Inflammatory macrophage (primary cell): ENCODE measurements around the gene CYP4F12.

Experiments
- DNase-seq, 2 donors: peaks; one replicate each; pipeline ENCODE4 v3.0.0-alpha.2; 2020 to 2022
- total RNA-seq, 18 experiments: gene quantifications; one replicate each; lab custom pipeline; 2026; ENCODE audit warnings: mixed read lengths in 6 of 18, inconsistent platforms in 2 of 18; lab: John Stamatoyannopoulos, UW

CYP4F12 gene, protein sequence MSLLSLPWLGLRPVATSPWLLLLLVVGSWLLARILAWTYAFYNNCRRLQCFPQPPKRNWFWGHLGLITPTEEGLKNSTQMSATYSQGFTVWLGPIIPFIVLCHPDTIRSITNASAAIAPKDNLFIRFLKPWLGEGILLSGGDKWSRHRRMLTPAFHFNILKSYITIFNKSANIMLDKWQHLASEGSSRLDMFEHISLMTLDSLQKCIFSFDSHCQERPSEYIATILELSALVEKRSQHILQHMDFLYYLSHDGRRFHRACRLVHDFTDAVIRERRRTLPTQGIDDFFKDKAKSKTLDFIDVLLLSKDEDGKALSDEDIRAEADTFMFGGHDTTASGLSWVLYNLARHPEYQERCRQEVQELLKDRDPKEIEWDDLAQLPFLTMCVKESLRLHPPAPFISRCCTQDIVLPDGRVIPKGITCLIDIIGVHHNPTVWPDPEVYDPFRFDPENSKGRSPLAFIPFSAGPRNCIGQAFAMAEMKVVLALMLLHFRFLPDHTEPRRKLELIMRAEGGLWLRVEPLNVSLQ
- 0 to 0.13 (median 0.06) reads per million in 18 experiments for total RNA-seq

- DNase-seq: peak in 1 of 2 donors; percentile 6
Measured at GRCh38 chr19:15672580-15673175, at the start of gene CYP4F12. Gene CYP4F12 (plus strand): TSS chr19:15673087. CDS start chr19:15673530, 443 bp downstream.

DNA sequence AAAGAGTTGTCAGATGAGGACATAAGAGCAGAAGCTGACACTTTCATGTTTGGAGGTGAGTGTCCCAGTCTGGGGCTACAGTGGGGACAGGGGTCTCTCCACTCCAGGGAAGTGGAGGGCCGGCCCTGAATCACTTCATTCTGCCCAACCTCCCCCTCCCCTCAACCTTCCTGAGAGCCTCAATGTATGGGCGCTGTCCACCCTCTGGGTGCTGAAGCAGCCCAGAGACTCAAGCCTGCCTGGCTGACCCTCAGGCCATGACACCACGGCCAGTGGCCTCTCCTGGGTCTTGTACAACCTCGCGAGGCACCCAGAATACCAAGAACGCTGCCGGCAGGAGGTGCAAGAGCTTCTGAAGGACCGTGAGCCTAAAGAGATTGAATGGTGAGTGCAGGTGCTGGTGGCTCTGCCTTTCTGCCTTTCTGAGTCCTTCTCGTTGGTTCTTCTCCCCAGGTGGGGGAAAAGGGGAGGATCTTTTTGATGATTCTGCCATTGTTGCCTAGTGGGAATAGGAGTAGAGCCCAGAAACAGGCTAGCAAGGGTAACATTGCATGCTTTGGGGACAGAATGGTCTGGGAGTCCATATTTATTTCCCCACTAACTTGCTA, 49.1 kb upstream of the CYP4F12 start:
- no peak for DNase-seq

GRCh38 chr19:15628236-15629002, 44.5 kb upstream of the CYP4F12 start:
- no peak for DNase-seq

DNA sequence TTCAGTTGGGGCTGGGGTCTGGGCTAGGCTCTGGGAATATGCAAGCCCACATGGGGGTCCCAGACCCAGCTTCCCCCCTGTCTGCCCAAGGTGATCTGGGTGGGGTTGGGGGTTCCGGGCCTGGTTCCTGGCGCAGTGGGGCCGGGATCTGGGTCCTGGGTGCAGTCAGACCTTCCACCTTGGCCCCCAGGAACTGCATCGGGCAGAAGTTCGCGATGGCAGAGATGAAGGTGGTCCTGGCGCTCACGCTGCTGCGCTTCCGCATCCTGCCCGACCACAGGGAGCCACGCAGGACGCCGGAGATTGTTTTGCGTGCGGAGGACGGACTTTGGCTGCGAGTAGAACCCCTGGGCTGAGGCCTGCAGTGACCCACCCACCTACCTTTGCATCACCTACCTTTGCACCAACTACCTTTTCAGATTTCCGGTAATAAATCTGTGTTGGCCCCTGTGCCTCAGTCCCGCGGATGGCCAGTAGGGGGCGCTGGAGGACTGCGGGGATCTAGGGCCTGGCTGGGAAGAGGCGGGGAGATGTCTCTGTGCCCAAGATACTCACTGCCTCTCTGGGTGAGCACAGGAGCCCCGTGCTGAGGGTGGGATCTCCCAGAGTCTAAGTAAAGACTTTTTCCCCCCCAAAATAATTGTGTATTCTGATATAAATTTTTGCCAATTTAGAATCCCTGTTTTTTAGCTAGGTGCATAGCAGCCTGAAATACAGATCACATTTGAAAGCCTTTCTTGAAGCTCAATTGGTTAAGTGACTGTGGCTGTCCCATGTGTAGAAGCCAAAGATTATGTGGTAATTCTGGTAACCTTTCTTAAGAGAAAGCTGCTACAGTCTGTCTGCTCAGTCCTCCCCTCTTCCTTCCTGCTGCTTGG, 43.6 kb upstream of the CYP4F12 start:
- peak; percentile 71 to 74 for DNase-seq

DNA sequence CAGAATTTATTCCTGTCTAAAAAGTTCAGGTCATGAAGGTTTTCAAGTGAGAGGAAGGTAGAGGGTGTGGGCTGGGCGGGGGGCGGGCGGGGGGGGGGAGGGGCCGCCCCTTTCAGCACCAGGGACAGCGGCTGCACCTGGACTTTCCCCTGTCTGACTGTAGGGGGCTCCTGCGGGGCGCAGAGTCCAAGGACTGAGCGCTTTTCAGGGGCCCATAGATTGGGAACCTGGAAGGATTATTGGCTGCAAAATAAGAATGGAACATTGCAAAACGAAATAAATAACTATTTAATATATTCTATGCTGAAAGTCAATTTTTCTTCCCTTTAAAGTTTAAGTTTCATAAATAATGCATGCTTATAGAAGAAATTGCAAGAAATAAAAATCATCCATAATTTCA, 41.1 kb upstream of the CYP4F12 start:
- no peak for DNase-seq

- peak; percentile 65 to 72 for DNase-seq
Measured at GRCh38 chr19:15633082-15633835, 39.6 kb upstream of the CYP4F12 start.

- DNase-seq: no peak
Measured at GRCh38 chr19:15634105-15634504, 38.8 kb upstream of the CYP4F12 start.

- no peak for DNase-seq
Measured at GRCh38 chr19:15635016-15635805, 37.7 kb upstream of the CYP4F12 start.

GRCh38 chr19:15636026-15636425, 36.9 kb upstream of the CYP4F12 start:
- no peak for DNase-seq

- DNase-seq: no peak
Measured at GRCh38 chr19:15639596-15639995, 33.3 kb upstream of the CYP4F12 start.

GRCh38 chr19:15640294-15640903, 32.5 kb upstream of the CYP4F12 start, which contains the start of gene CYP4F3:
Gene CYP4F3 (plus strand): TSS chr19:15640897. CDS start chr19:15641416, 519 bp downstream.
- peak; percentile 70 to 86 for DNase-seq

DNA sequence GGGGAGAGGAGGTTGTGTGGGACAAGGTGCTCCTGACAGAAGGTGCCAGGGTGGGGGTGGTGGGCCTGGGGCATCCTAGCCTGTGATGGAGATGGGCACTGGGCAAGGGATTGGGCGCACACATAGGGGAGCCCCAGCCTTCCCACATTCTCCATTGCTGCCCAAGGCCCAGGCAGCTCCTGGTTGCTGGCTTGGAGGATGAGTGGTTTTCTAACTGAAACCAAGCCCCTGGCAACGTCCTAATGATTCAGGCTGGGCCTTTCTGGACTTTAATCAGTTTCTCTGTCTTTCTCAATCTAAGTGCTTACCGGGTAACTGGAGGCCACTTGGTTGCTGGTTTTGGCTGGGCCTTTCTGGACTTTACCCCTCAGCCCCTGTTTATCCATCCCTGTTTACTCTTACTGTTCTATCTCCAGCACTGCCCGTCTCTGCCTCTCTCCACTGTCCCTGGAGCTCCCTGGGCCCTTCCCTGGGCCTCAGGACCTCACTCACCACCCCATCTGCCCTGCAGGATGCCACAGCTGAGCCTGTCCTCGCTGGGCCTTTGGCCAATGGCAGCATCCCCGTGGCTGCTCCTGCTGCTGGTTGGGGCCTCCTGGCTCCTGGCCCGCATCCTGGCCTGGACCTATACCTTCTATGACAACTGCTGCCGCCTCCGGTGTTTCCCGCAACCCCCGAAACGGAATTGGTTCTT, 31.8 kb upstream of the CYP4F12 start:
- DNase-seq: no peak

- peak; percentile 55 to 63 for DNase-seq
Measured at GRCh38 chr19:15641901-15642491, 30.9 kb upstream of the CYP4F12 start.

GRCh38 chr19:15642807-15643206, 30.1 kb upstream of the CYP4F12 start:
- no peak for DNase-seq

DNA sequence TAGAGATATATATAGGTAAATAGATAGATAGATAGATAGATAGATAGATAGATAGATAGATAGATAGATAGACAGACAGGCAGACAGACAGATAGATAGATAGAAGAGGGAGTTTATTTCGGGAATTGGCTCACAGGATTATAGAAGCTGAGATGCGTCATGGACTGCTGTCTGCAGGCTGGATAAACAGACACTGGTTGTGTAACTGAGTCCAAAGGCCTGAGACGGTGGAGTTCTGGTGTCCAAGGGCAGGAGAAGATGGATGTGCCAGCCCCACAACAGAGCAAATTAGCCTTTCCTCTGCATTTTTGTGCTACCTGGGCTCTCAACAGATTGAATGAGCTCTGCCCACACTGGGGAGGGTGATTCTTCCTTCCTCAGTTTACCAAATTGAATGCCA, 29.5 kb upstream of the CYP4F12 start:
- no peak for DNase-seq

DNA sequence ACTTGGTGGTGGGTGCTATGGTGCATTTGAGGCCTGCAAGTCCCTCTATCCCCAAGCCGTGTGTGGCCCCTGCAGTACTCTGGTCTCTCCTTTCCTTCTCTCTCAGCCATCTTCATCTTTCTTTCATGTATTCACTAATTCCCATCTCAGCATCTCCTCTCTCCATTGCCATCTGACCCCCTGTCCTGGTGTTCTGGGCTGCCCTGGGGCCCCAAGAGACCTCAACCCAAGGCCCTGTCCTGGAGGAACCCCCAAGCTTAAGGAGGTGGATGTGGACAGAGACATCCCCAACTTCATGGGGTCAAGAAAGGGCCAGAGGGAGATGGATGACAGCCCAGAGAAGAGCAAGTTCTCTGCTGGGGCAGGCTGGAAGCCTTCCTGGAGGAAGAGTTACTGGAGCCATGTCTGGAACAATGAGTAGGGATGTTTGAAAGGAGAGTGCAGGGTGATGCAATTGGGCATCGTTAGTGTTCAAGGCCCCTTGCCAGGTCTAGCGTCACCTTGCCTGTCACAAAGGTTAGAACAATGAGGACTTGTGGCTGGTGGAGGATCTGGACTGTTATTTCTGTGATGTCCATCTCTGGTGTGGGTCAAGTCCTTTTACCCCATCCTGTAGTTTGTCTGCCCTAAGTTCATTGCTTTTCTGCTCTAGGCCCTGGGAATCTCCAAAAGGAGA, 28.7 kb upstream of the CYP4F12 start:
- DNase-seq: no peak

- no peak for DNase-seq
Measured at GRCh38 chr19:15644816-15645215, 28.1 kb upstream of the CYP4F12 start.

- DNase-seq: no peak
Measured at GRCh38 chr19:15649526-15649925, 23.4 kb upstream of the CYP4F12 start.
